ENCODE measurements around the gene SUPT16H.
A peak's percentile ranks its signal among the peaks of the same experiment; 100 is the strongest.

Gene SUPT16H

GRCh38 chr14:21408147-21408546 lies 24.3 kb upstream of the SUPT16H start:
- DNase-seq (ENCODE audit: low read depth), result peak; percentile 62
- H3K4me3 ChIP-seq (ENCODE audit: low read length), result no peak overlapping the region
- TF ChIP-seq CTCF (IDR thresholded peaks at IDR 0.05; ENCODE audit: insufficient read depth, low read depth, low read length, missing control alignments), result no peak

- H3K4me3 ChIP-seq (ENCODE audit: low read length), result no peak overlapping the region
- DNase-seq (ENCODE audit: low read depth), result no peak
- no peak for TF ChIP-seq CTCF (IDR thresholded peaks at IDR 0.05; ENCODE audit: insufficient read depth, low read depth, low read length, missing control alignments)
Measured at GRCh38 chr14:21406213-21406612, 22.4 kb upstream of the SUPT16H start.

- H3K4me3 ChIP-seq (ENCODE audit: low read length), result no peak overlapping the region
- no peak for TF ChIP-seq CTCF (IDR thresholded peaks at IDR 0.05; ENCODE audit: insufficient read depth, low read depth, low read length, missing control alignments)
- DNase-seq (ENCODE audit: low read depth), result peak; percentile 39
Measured at GRCh38 chr14:21405097-21405496, 21.3 kb upstream of the SUPT16H start.

GRCh38 chr14:21399311-21399870 lies 15.6 kb upstream of the SUPT16H start:
- DNase-seq (ENCODE audit: low read depth), result no peak
- H3K4me3 ChIP-seq (ENCODE audit: low read length), result no peak overlapping the region
- no peak for TF ChIP-seq CTCF (IDR thresholded peaks at IDR 0.05; ENCODE audit: insufficient read depth, low read depth, low read length, missing control alignments)

GRCh38 chr14:21398901-21399300 lies 15.1 kb upstream of the SUPT16H start:
- TF ChIP-seq CTCF (IDR thresholded peaks at IDR 0.05; ENCODE audit: insufficient read depth, low read depth, low read length, missing control alignments), result no peak
- H3K4me3 ChIP-seq (ENCODE audit: low read length), result no peak overlapping the region
- no peak for DNase-seq (ENCODE audit: low read depth)

- DNase-seq (ENCODE audit: low read depth), result no peak
- TF ChIP-seq CTCF (IDR thresholded peaks at IDR 0.05; ENCODE audit: insufficient read depth, low read depth, low read length, missing control alignments), result no peak
- H3K4me3 ChIP-seq (ENCODE audit: low read length), result no peak overlapping the region
Measured at GRCh38 chr14:21395450-21395849, 11.6 kb upstream of the SUPT16H start.

- no peak overlapping the region for H3K4me3 ChIP-seq (ENCODE audit: low read length)
- DNase-seq (ENCODE audit: low read depth), result no peak
- TF ChIP-seq CTCF (IDR thresholded peaks at IDR 0.05; ENCODE audit: insufficient read depth, low read depth, low read length, missing control alignments), result no peak
Measured at GRCh38 chr14:21385188-21385904, 1.5 kb upstream of the SUPT16H start.
